GM12891 (cell line): ENCODE results near the gene FGD3.

Source experiments
- POLR2A ChIP-seq: IDR thresholded peaks from 2 replicates; pipeline ENCODE4 v1.6.1; 2011; ENCODE audit warnings: low read depth, low read length, control low read depth
- POLR2AphosphoS5 ChIP-seq: IDR thresholded peaks from 2 replicates; pipeline ENCODE4 v1.6.1; 2011; ENCODE audit warnings: low read depth, low read length, control low read depth
- SPI1 ChIP-seq: IDR thresholded peaks from 2 replicates; pipeline ENCODE4 v1.6.1; 2011; ENCODE audit warnings: low read depth, low read length, control low read depth
- TAF1 ChIP-seq: IDR thresholded peaks from 2 replicates; pipeline ENCODE4 v1.6.1; 2011; ENCODE audit warnings: low read depth, low read length, control low read depth

DNA sequence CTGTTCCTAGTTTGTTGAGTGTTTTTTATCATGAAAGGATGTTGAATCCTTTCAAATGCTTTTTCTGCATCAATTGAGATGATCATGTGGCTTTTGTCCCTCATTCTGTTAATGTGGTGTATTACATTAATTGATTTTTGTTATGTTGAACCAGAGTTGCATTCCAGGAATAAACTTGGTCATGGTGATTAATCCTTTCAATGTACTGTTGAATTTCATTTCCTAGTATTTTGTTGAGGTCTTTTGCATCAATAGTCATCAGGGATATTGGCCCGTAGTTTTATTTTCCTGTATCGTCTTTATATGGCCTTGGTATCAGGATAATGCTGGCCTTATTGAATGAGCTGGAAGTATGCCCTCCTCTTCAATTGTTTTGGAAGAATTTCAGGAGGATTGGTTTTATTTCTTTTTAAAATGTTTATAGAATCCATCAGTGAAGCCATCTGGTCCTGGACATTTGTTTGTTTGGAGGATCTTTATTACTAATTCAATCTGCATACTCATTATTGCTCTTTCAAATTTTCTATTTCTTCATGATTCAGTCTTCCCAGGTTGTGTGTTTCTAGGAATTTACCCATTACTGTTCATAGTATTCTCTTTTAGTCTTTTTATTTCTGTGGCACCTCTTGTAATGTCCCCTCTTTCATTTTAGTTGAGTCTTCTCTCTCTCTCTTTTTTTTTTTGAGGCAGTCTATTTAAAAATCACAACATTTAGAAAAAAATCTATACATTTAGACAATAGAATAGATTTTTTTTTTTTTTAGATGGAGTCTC lies 32.1 kb downstream of the FGD3 start:
- TF ChIP-seq POLR2A (no peak), POLR2AphosphoS5 (no peak), TAF1 (no peak), SPI1 (no peak)
